AG04450 (cell line): Measurements from ENCODE around the gene CTF1. TPM values are rescaled to one million over a fixed set of nuclear protein-coding genes. Genes with fewer than 3 reads are reported as not detected.

Source experiments
- CTCF ChIA-PET: fragments of 300-600, 350-600 bp; formaldehyde crosslinking; extraction: SDS; loops from one replicate; lab custom pipeline; 2022; ENCODE audit warnings: antibody characterized with exemption, inconsistent platforms; lab: Charles Lee
- POLR2A ChIA-PET: fragments of 350-600 bp; formaldehyde crosslinking; extraction: SDS; loops from one replicate; lab custom pipeline; 2021; ENCODE audit warnings: antibody characterized with exemption, inconsistent platforms; lab: Yijun Ruan, JAX
- DNase-seq: peaks from one replicate; pipeline ENCODE4 v3.0.0-alpha.2; 2011; ENCODE audit warnings: low read depth, low spot score
- H3K27ac ChIP-seq: one replicate; pipeline ENCODE4 v1.5.1; 2012; ENCODE audit warnings: low read depth, low read length, control low read depth
- H3K27me3 ChIP-seq: one replicate; pipeline ENCODE4 v1.6.0; 2012; ENCODE audit warnings: low read length; ENCODE audit not compliant: control insufficient read depth, insufficient read depth
- H3K4me3 ChIP-seq: 2 replicates; pipeline ENCODE4 v1.5.1; 2011; ENCODE audit warnings: mild to moderate bottlenecking, low read depth, low read length, control low read depth
- H3K9me3 ChIP-seq: 2 replicates; pipeline ENCODE4 v1.5.1; 2012; ENCODE audit warnings: low read length; ENCODE audit not compliant: control insufficient read depth, insufficient read depth
- polyA minus RNA-seq: library from RNA; depleted of rRNA, polyadenylated mRNA; stranded (reverse); fragments of >200 nt; gene quantifications from 2 replicates; pipeline ENCODE4 v1.2.3, GENCODE V29; 2011; rRNA and poly(A)+ RNA removed
- polyA plus RNA-seq: library from polyadenylated mRNA; depleted of rRNA; stranded (reverse); fragments of >200 nt; gene quantifications from 2 replicates; pipeline ENCODE4 v1.2.3, GENCODE V29; 2011; rRNA removed
- TF ChIP-seq, protein P1 (sequence below): IDR thresholded peaks from 2 replicates; pipeline ENCODE4 v1.5.1; 2011; ENCODE audit warnings: low read depth, low read length, control low read depth, inconsistent platforms

The CTF1 gene
- 10.1 and 12.5 TPM in 2 replicates for polyA plus RNA-seq
- polyA minus RNA-seq = 6.5 and 6.6 TPM in 2 replicates

DNA sequence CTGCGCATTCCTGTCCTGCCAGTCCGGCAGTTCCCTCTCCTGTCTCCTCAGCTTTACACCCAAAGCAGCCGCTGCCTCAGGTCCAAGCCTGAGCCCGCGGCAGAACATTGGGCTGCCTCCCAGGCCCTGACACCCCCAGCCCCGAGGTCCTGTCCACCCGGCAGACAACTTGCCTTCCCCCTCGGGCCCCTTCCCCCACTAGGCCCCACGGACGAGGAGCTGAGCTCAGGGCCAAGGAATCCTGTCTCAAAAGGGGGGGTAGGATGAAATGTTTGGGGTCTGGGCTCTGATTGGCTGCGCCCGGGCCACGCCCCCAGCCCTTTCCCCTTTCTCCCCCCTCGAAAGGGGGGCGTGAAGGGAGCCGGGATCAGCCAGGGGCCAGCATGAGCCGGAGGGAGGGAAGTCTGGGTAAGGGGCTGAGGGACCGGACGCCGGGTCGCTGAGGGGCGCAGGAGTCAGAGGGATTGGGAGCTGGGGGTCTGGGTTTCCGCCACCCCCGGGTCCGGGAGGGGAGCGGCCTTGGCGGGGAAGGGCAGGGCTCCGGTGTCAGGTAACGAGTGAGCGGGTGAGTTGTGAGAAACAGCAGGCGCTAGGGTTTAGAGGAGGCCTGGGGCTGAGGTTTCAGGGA is at the start of gene CTF1:
Gene CTF1, plus strand, starts transcription at position 354 of the 628 bp plus-strand sequence. Its CDS starts 30 bp downstream, at position 384.
- POLR2A ChIA-PET = interaction anchor here (0.6 to 1.7 kb wide), 5 partner anchors 10 to 148 kb away, joined by 3 to 13 read pairs (median 5); partner anchors contain the start of gene PHKG2

DNA sequence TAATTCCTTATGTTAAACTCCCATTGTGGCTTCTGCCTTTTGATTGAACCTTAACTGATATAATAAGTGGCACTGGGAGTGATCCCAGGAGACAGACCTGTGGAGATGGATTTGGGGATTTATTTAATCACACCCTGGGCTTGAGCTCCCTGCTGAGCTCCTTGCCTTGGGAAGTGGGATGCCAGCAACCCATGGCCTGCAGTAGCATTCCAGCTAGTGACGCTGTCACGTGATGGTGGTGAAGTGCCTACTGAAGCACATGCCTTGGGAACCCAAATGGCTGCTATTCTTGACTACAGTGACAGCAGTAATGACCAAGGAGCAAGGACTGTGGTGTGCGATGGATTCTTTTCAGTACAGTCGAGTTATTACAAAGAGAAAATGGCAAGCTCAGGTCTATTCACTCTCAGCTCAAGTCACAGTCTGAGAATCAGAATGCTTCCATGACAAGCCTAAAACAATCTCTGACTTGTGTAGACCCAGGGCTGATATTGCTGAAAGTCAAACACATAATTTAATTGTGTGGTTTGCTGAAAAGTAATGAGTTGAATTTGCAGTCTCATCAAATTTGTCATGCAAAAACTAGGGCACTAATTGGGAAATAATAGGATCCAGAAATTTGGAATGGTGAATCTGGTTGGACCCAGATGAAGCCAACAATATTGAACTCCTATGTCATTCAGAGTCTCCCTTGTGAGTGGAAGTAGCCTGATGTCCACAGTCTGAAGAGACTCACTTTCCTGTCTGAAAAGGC is 49.6 kb upstream of the CTF1 start:
- H3K9me3 ChIP-seq = no peaks in the 10 kb centered on the region
- POLR2A ChIA-PET = interaction anchor here (0.6 to 1.2 kb wide), 2 partner anchors 27 to 41 kb away, joined by 3 to 4 read pairs; no protein-coding TSS in a partner anchor

More for the DNA sequence above, at the start of gene CTF1:
- TF ChIP-seq, protein P1, sequence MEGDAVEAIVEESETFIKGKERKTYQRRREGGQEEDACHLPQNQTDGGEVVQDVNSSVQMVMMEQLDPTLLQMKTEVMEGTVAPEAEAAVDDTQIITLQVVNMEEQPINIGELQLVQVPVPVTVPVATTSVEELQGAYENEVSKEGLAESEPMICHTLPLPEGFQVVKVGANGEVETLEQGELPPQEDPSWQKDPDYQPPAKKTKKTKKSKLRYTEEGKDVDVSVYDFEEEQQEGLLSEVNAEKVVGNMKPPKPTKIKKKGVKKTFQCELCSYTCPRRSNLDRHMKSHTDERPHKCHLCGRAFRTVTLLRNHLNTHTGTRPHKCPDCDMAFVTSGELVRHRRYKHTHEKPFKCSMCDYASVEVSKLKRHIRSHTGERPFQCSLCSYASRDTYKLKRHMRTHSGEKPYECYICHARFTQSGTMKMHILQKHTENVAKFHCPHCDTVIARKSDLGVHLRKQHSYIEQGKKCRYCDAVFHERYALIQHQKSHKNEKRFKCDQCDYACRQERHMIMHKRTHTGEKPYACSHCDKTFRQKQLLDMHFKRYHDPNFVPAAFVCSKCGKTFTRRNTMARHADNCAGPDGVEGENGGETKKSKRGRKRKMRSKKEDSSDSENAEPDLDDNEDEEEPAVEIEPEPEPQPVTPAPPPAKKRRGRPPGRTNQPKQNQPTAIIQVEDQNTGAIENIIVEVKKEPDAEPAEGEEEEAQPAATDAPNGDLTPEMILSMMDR = no peak
- CTCF ChIA-PET = interaction anchor here (0.5 to 2.1 kb wide), 2 partner anchors 8 to 52 kb away, joined by 6 to 9 read pairs; no protein-coding TSS in a partner anchor
- H3K27me3 ChIP-seq = no peaks in the 10 kb centered on the region
- peak; percentile 78 for DNase-seq
- peaks cover 4% of the 10 kb centered on the region; the same call in 1 of the 2 replicates for H3K9me3 ChIP-seq
- H3K4me3 ChIP-seq = peak within 1 kb of the TSS; percentile 72
- peak within 1 kb of the TSS; percentile 99 for H3K27ac ChIP-seq

DNA sequence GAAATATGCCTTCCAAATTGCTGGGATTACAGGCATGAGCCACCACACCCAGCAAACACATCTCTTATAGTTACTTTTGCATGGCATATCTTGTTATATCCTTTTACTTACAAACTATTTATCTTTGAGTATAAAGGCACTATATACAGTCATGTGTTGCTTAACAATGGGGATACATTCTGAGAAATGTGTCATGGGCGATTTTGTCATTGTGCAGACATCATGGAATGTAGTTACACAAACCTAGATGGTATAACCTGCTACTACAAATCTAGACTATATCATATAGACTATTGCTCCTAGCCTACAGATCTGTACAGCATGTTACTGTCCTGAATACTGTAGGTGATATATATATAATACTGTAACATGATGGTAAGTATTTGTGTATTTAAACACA is 46.2 kb upstream of the CTF1 start:
- CTCF ChIA-PET = no interaction called here
- H3K27ac ChIP-seq = no peak overlapping the region
- TF ChIP-seq, protein P1 = no peak

More for the DNA sequence above, 49.6 kb upstream of the CTF1 start:
- CTCF ChIA-PET = interaction anchor here (0.9 to 3.6 kb wide), 3 partner anchors 22 to 73 kb away, joined by 4 to 59 read pairs (median 11); no protein-coding TSS in a partner anchor
- Histone ChIP-seq H3K27ac (no peak overlapping the region), H3K4me3 (no peak overlapping the region), H3K27me3 (no peaks in the 10 kb centered on the region)
- no peak for DNase-seq
- TF ChIP-seq, protein P1 = no peak

GRCh38 chr16:30853758-30854157 is 42.7 kb upstream of the CTF1 start:
- TF ChIP-seq, protein P1 = no peak

More for the DNA sequence above, 46.2 kb upstream of the CTF1 start:
- POLR2A ChIA-PET = no interaction called here
- Histone ChIP-seq H3K27me3 (no peaks in the 10 kb centered on the region), H3K4me3 (no peak overlapping the region), H3K9me3 (no peaks in the 10 kb centered on the region)
- no peak for DNase-seq

More at GRCh38 chr16:30853758-30854157, 42.7 kb upstream of the CTF1 start:
- no peak overlapping the region for H3K27ac ChIP-seq
- no peaks in the 10 kb centered on the region for H3K27me3 ChIP-seq
- ChIA-PET CTCF (interaction anchor here (1.2 to 7.0 kb wide), 2 partner anchors 9 to 40 kb away, joined by 5 to 66 read pairs; no protein-coding TSS in a partner anchor), POLR2A (interaction anchor here (1.8 kb wide), 1 partner anchor 21 kb away, joined by 4 read pairs; no protein-coding TSS in a partner anchor)
- no peaks in the 10 kb centered on the region for H3K9me3 ChIP-seq
- DNase-seq = no peak
- H3K4me3 ChIP-seq = no peak overlapping the region
